Measurements from ENCODE around the gene ATP1A3. TPM values are rescaled to one million over a fixed set of nuclear protein-coding genes. Genes with fewer than 3 reads are reported as not detected.

The ATP1A3 gene
- total RNA-seq, 1 donor from 2014 or later = 5.6 TPM

GRCh38 chr19:41925208-41926003 is 68.6 kb downstream of the ATP1A3 start:
- H3K4me1 Mint-ChIP-seq (ENCODE audit: unreplicated experiment) = peaks cover 7% of the 10 kb centered on the region
- H3K9me3 Mint-ChIP-seq = no peaks in the 10 kb centered on the region
- no peak for DNase-seq (ENCODE audit: extremely low spot score, unreplicated experiment)
- no peaks in the 10 kb centered on the region for H3K36me3 Mint-ChIP-seq
- no peak overlapping the region for H3K4me3 Mint-ChIP-seq
- TF ChIP-seq CTCF (conservative IDR thresholded peaks at IDR 0.05) = no peak
- H3K27me3 Mint-ChIP-seq = peaks cover 44% of the 10 kb centered on the region
- no peak overlapping the region for H3K27ac Mint-ChIP-seq

GRCh38 chr19:41924151-41925145 is 69.6 kb downstream of the ATP1A3 start:
- peaks cover 7% of the 10 kb centered on the region for H3K4me1 Mint-ChIP-seq (ENCODE audit: unreplicated experiment)
- peaks cover 35% of the 10 kb centered on the region for H3K27me3 Mint-ChIP-seq
- no peak for DNase-seq (ENCODE audit: extremely low spot score, unreplicated experiment)
- H3K9me3 Mint-ChIP-seq = no peaks in the 10 kb centered on the region
- TF ChIP-seq CTCF (conservative IDR thresholded peaks at IDR 0.05) = no peak
- no peaks in the 10 kb centered on the region for H3K36me3 Mint-ChIP-seq
- H3K4me3 Mint-ChIP-seq = no peak overlapping the region
- H3K27ac Mint-ChIP-seq = no peak overlapping the region

- no peak for TF ChIP-seq CTCF (conservative IDR thresholded peaks at IDR 0.05)
- Mint-ChIP-seq H3K9me3 (no peaks in the 10 kb centered on the region), H3K27me3 (peaks cover 25% of the 10 kb centered on the region), H3K36me3 (no peaks in the 10 kb centered on the region), H3K4me3 (no peak overlapping the region), H3K27ac (no peak overlapping the region), H3K4me1 (ENCODE audit: unreplicated experiment) (no peaks in the 10 kb centered on the region)
- DNase-seq (ENCODE audit: extremely low spot score, unreplicated experiment) = no peak
Observed at GRCh38 chr19:41923045-41923788, 70.8 kb downstream of the ATP1A3 start.

GRCh38 chr19:41922585-41922984 is 71.4 kb downstream of the ATP1A3 start:
- no peak for DNase-seq (ENCODE audit: extremely low spot score, unreplicated experiment)
- H3K9me3 Mint-ChIP-seq = no peaks in the 10 kb centered on the region
- peaks cover 22% of the 10 kb centered on the region for H3K27me3 Mint-ChIP-seq
- H3K4me3 Mint-ChIP-seq = no peak overlapping the region
- no peak overlapping the region for H3K27ac Mint-ChIP-seq
- TF ChIP-seq CTCF (conservative IDR thresholded peaks at IDR 0.05) = no peak
- no peaks in the 10 kb centered on the region for H3K4me1 Mint-ChIP-seq (ENCODE audit: unreplicated experiment)
- H3K36me3 Mint-ChIP-seq = no peaks in the 10 kb centered on the region

Measured in type B pancreatic cell (in vitro differentiated cells).